Natural killer cell (primary cell): ENCODE results near the gene NFATC2IP. TPM values are rescaled to one million over a fixed set of nuclear protein-coding genes. Genes with fewer than 3 reads are reported as not detected.

Source experiments
- ATAC-seq, 3 donors: fragments of 150-1000 bp in 2 of 3; fragments of 200-7000 bp in 1 of 3; cut with Tn5 transposase; 1 replicate in 1 of 3; 2 replicates in 2 of 3; pipeline ENCODE4 v1.10.0; 2021; ENCODE audit warnings: mild to moderate bottlenecking in 2 of 3, moderate library complexity in 2 of 3
- DNase-seq, 2 donors: peaks; one replicate each; pipeline versions ENCODE4 v3.0.0 to v3.0.0-alpha.2; 2013 to 2021; ENCODE audit warnings: mixed read lengths in 1 of 2
- H3K27ac ChIP-seq: one replicate; pipeline ENCODE4 v1.5.1; 2013; ENCODE audit warnings: mild to moderate bottlenecking, low read length
- H3K27me3 ChIP-seq: one replicate; pipeline ENCODE4 v1.6.1; 2013; ENCODE audit warnings: low read length; ENCODE audit not compliant: control insufficient read depth, insufficient read depth
- H3K36me3 ChIP-seq: one replicate; pipeline ENCODE4 v1.6.1; 2013; ENCODE audit warnings: low read length; ENCODE audit not compliant: control insufficient read depth, insufficient read depth
- H3K4me1 ChIP-seq: one replicate; pipeline ENCODE4 v1.6.1; 2013; ENCODE audit warnings: low read length; ENCODE audit not compliant: control insufficient read depth, insufficient read depth
- H3K4me3 ChIP-seq: one replicate; pipeline ENCODE4 v1.5.1; 2013; ENCODE audit warnings: low read length
- H3K9me3 ChIP-seq: one replicate; pipeline ENCODE4 v1.6.1; 2013; ENCODE audit warnings: low read length; ENCODE audit not compliant: control insufficient read depth, insufficient read depth
- H3K27ac Mint-ChIP-seq, 2 donors: one replicate each; pipeline ENCODE4 v1.8.0; 2022; ENCODE audit warnings: mild to moderate bottlenecking in 2 of 2, mixed read lengths in 2 of 2, moderate library complexity in 1 of 2
- H3K27me3 Mint-ChIP-seq, 2 donors: one replicate each; pipeline ENCODE4 v1.8.0; 2022; ENCODE audit warnings: low read depth in 2 of 2, mixed read lengths in 2 of 2
- H3K36me3 Mint-ChIP-seq: one replicate; pipeline ENCODE4 v1.8.0; 2022; ENCODE audit warnings: mixed read lengths
- H3K4me1 Mint-ChIP-seq, 2 donors: one replicate each; pipeline ENCODE4 v1.8.0; 2022; ENCODE audit warnings: mixed read lengths in 2 of 2
- H3K4me3 Mint-ChIP-seq: one replicate; pipeline ENCODE4 v1.8.0; 2022; ENCODE audit warnings: mild to moderate bottlenecking, moderate library complexity, mixed read lengths
- H3K9me3 Mint-ChIP-seq, 2 donors: one replicate each; pipeline ENCODE4 v1.8.0; 2022; ENCODE audit warnings: mixed read lengths in 2 of 2
- WGBS: methylation state at CpG from one replicate; pipeline ENCODE4 v1.1.7; 2013; ENCODE audit warnings: missing lambda C conversion rate; ENCODE audit not compliant: insufficient coverage; 5-methylcytosine and 5-hydroxymethylcytosine counted together
- intact Hi-C: fragments of 100-400 bp; cut with micrococcal nuclease; formaldehyde crosslinking; loops from one replicate; pipeline ENCODE4 v1.14.2; 2022
- total RNA-seq, 4 donors: library from RNA; stranded (reverse); fragments of 120-200 nt in 1 of 4; gene quantifications; one replicate each; pipeline versions ENCODE4 v1.2.3 to v1.2.4, GENCODE V29; 2013 to 2022
- TF ChIP-seq, protein P1 (sequence below): fragments of 200-600 bp; IDR thresholded peaks from one replicate; pipeline ENCODE4 v1.8.0; 2022; ENCODE audit warnings: antibody characterized with exemption

NFATC2IP gene
- total RNA-seq, 3 donors from 2014 or later (not counting 1 experiment from before 2014, with no cell fraction given) = 87.1 to 132 (median 108) TPM

DNA sequence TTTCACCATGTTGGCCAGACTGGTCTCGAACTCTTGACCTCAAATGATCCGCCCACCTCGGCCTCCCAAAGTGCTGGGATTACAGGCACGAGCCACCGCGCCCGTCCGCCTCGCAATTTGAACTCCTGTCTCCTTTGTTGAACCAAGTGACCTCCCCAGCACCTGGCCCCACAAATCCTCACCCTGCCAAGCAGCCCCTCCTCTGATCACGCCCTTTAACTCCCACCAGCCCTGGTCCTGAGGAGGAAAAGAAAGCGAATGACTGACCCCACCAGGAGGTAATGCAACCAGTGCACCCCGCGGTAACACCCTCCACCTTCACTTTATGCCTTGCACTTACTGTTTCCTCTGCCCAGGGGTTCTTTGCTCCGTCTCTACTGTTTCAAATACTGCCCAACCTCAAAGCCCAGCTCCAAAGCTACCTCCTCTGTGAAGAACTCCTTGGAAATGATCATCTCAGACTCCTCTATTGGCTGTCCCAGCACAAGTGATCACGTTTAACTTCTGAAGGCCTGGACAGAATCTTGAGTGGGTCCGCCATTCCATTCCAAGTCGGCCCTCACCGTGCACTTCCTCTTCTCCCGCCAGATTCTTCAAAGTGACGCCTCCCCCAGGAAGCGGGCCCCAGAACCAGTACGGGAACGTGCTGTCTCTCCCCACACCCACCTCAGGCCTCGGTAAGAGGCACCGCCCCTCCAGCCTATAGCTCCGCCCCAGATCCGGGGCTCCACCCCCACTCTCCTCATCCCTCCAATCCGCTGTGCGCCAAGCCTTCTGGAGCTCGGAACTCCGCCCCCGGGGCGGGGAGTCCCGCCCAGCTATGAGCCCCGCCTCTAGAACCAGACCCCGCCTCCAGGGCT, 14.6 kb upstream of the NFATC2IP start:
- peak overlapping the region; percentile 10 for H3K27ac ChIP-seq
- peaks cover 29% of the 10 kb centered on the region for H3K4me1 ChIP-seq
- ATAC-seq (peak; percentile 100), DNase-seq (peak; percentile 84 to 91)
- Mint-ChIP-seq H3K4me3 (peak overlapping the region; percentile 78), H3K9me3 (no peaks in the 10 kb centered on the region), H3K27ac (peak overlapping the region; percentile 25 to 78), H3K4me1 (peaks cover 15 to 39% of the 10 kb centered on the region in 2 donors), H3K36me3 (no peaks in the 10 kb centered on the region), H3K27me3 (no peaks in the 10 kb centered on the region)
- intact Hi-C loops = loop anchor here (1.0 kb wide), 1 partner anchor 11 kb away; the partner anchor contains the start of gene RABEP2
- H3K9me3 ChIP-seq = no peaks in the 10 kb centered on the region
- no peaks in the 10 kb centered on the region for H3K27me3 ChIP-seq
- TF ChIP-seq, protein P1, sequence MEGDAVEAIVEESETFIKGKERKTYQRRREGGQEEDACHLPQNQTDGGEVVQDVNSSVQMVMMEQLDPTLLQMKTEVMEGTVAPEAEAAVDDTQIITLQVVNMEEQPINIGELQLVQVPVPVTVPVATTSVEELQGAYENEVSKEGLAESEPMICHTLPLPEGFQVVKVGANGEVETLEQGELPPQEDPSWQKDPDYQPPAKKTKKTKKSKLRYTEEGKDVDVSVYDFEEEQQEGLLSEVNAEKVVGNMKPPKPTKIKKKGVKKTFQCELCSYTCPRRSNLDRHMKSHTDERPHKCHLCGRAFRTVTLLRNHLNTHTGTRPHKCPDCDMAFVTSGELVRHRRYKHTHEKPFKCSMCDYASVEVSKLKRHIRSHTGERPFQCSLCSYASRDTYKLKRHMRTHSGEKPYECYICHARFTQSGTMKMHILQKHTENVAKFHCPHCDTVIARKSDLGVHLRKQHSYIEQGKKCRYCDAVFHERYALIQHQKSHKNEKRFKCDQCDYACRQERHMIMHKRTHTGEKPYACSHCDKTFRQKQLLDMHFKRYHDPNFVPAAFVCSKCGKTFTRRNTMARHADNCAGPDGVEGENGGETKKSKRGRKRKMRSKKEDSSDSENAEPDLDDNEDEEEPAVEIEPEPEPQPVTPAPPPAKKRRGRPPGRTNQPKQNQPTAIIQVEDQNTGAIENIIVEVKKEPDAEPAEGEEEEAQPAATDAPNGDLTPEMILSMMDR = no peak
- 34% methylated on average over 36 of the region's 36 CpGs for WGBS
- H3K36me3 ChIP-seq = no peaks in the 10 kb centered on the region
- H3K4me3 ChIP-seq = peak overlapping the region; percentile 24

DNA sequence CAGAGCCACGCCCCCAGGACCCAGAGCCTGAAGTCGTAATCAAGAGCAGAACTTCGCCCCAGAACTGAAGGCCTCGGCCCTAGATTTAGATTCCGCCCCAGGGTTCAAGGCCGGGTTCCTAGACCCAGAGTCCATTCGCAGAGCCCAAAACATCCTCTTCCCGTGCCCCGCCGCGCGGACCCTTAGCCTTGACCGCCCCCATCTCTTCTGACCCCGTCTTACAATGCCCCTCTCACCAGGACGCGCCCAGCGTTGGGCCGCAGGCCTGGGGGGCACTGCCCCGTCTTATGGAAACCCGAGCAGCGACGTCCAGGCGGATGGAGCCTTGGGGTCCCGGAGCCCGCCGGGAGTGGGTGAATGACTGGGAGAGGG, 14.0 kb upstream of the NFATC2IP start:
- no peaks in the 10 kb centered on the region for H3K27me3 Mint-ChIP-seq
- no peaks in the 10 kb centered on the region for H3K36me3 ChIP-seq
- TF ChIP-seq, protein P1 = no peak
- peak overlapping the region; percentile 25 to 78 for H3K27ac Mint-ChIP-seq
- WGBS = 75% methylated on average over 26 of the region's 26 CpGs
- intact Hi-C loops = loop anchor here (1.0 kb wide), 1 partner anchor 11 kb away; the partner anchor contains the start of gene RABEP2
- H3K27me3 ChIP-seq = no peaks in the 10 kb centered on the region
- no peak for ATAC-seq
- peak overlapping the region; percentile 9 for H3K27ac ChIP-seq
- H3K4me1 ChIP-seq = peaks cover 22% of the 10 kb centered on the region
- no peaks in the 10 kb centered on the region for H3K9me3 ChIP-seq
- no peaks in the 10 kb centered on the region for H3K9me3 Mint-ChIP-seq
- no peak for DNase-seq
- peaks cover 15 to 38% of the 10 kb centered on the region in 2 donors for H3K4me1 Mint-ChIP-seq
- H3K36me3 Mint-ChIP-seq = no peaks in the 10 kb centered on the region
- H3K4me3 ChIP-seq = no peak overlapping the region
- peak overlapping the region; percentile 78 for H3K4me3 Mint-ChIP-seq

DNA sequence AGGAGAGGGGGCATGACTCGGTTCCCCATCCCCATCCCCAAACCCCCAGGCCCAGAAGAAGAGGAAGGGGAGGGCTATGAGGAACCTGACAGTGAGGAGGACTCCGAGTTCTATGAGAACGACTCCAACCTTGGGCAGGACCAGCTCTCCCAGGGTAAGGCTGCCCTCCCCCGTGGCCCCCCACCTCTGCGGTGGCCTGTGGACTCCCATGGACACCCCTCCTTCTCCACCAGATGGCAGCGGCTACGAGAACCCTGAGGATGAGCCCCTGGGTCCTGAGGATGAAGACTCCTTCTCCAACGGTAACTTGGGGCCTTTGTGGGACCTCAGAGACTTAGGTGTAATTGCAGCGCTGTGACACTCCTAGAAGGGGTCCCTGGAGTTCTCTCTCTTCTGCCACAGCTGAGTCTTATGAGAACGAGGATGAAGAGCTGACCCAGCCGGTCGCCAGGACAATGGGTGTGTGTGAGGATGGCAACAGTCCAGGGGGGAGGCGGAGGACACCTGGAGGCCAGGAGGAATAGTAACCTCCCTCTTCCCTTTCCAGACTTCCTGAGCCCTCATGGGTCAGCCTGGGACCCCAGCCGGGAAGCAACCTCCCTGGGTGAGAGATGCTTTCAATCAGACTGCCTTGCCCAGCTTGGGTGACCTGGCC, 13.4 kb upstream of the NFATC2IP start:
- 91% methylated on average over 11 of the region's 14 CpGs for WGBS
- Histone ChIP-seq H3K4me3 (no peak overlapping the region), H3K36me3 (no peaks in the 10 kb centered on the region), H3K27ac (no peak overlapping the region), H3K27me3 (no peaks in the 10 kb centered on the region), H3K9me3 (no peaks in the 10 kb centered on the region), H3K4me1 (peaks cover 19% of the 10 kb centered on the region)
- Mint-ChIP-seq H3K4me1 (peaks cover 15 to 35% of the 10 kb centered on the region in 2 donors), H3K27ac (no peak overlapping the region), H3K4me3 (no peak overlapping the region), H3K9me3 (no peaks in the 10 kb centered on the region), H3K36me3 (no peaks in the 10 kb centered on the region), H3K27me3 (no peaks in the 10 kb centered on the region)
- ATAC-seq (no peak), DNase-seq (no peak)
- intact Hi-C loops = no loop called here
- TF ChIP-seq, protein P1 = no peak
